ENCODE measurements around the gene PCDH9. TPM values are rescaled to one million over a fixed set of nuclear protein-coding genes. Genes with fewer than 3 reads are reported as not detected.

Gene PCDH9
- total RNA-seq, 4 donors from 2014 or later = 2.8 to 22.4 (median 12.9) TPM

DNA sequence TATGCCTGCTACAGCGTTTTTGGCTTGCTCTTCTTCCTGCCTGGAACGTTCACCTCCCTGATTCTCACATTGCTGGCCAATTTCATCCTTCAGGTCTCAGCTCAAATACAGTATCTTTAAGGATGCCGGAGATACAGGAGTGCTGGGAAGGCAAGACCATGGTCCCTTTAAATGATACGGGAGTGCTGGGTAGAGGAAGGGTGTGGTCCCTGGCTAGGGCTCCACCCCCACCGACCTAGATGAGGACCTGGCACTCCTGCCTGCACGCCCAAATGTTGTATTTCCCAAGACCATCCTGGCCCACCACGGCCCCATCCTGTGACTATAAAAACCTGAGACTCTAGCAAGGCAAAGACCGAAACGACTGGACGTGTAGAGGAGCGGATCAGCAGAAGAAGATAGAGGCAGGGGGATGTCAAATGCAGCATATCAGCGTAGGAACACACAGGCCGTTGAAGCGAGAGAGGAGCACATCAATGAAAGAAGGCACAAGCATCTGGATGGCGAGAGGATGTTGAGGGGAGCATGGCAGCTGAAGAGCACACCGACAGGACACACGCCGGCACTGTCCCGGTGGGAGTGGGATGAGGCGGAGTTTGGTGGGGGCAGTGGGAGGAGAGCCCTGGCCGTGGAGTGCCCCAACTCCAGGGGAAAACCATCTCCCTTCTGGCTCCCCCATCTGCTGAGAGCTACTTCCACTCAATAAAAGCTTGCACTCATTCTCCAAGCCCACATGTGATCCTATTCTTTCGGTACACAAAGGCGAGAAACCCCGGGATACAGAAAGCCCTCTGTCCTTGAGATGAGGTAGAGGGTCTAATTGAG lies 74.0 kb downstream of the PCDH9 start:
- DNase-seq = no peak
- Histone ChIP-seq H3K27me3 (no peaks in the 10 kb centered on the region), H3K4me3 (replicated peaks in 1 of 3) (no peak overlapping the region), H3K9me3 (no peaks in the 10 kb centered on the region), H3K36me3 (no peaks in the 10 kb centered on the region), H3K27ac (no peak overlapping the region), H3K4me1 (no peaks in the 10 kb centered on the region)
- intact Hi-C loops (cut with DNase I) = no loop called here
- WGBS, 2 donors = 87% methylated on average over 24 of the region's 24 CpGs
- TF ChIP-seq POLR2A (IDR thresholded peaks at IDR 0.05) = no peak
- TF ChIP-seq, protein P1, sequence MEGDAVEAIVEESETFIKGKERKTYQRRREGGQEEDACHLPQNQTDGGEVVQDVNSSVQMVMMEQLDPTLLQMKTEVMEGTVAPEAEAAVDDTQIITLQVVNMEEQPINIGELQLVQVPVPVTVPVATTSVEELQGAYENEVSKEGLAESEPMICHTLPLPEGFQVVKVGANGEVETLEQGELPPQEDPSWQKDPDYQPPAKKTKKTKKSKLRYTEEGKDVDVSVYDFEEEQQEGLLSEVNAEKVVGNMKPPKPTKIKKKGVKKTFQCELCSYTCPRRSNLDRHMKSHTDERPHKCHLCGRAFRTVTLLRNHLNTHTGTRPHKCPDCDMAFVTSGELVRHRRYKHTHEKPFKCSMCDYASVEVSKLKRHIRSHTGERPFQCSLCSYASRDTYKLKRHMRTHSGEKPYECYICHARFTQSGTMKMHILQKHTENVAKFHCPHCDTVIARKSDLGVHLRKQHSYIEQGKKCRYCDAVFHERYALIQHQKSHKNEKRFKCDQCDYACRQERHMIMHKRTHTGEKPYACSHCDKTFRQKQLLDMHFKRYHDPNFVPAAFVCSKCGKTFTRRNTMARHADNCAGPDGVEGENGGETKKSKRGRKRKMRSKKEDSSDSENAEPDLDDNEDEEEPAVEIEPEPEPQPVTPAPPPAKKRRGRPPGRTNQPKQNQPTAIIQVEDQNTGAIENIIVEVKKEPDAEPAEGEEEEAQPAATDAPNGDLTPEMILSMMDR (IDR thresholded peaks at IDR 0.05) = no peak

DNA sequence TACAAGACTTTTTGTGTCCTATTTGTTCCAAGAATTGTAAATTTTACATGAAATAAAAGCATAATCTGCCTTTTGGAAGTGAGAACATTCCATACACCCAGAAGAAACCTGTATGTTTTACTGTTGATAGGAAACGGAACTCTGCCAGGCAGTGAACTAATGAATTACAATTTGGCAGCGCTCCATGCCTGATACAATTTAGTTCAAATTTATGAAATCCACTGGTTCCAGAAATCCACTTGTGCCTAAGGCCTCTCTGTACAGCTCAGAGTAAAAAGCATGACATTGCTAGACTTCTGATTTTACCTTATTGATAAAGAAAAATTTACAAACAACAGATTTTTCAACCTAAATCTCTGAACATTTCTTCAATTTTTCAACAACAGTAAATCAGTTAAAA lies 78.1 kb downstream of the PCDH9 start:
- DNase-seq = no peak
- no peak for TF ChIP-seq POLR2A (IDR thresholded peaks at IDR 0.05)
- TF ChIP-seq, protein P1 (IDR thresholded peaks at IDR 0.05) = no peak
- Histone ChIP-seq H3K36me3 (no peaks in the 10 kb centered on the region), H3K27me3 (no peaks in the 10 kb centered on the region), H3K27ac (no peak overlapping the region), H3K4me3 (replicated peaks in 1 of 3) (no peak overlapping the region), H3K9me3 (no peaks in the 10 kb centered on the region), H3K4me1 (peaks cover 6 to 8% of the 10 kb centered on the region in 2 donors)
- intact Hi-C loops (cut with DNase I) = no loop called here
- WGBS, 2 donors = 91 to 95% methylated on average over 2 of the region's 2 CpGs

DNA sequence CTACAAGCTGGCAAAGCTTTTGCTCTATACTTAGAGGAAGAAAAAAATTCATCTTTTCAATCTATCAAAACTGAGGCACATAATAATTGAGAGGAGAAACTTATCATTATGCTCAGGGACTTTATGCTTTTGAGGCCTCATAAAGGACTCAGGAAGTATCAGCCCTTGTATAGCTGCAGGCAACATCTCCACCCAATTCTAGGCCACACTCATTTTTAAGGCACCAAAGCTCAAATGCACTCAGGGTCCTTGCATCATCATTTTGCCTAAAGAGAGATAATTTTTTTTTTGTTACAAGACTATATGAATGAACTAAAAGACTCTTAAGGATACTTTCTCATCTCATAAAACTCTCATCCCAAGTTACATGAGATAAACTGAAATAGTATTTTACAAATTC lies 78.5 kb downstream of the PCDH9 start:
- Histone ChIP-seq H3K27me3 (no peaks in the 10 kb centered on the region), H3K36me3 (no peaks in the 10 kb centered on the region)

DNA sequence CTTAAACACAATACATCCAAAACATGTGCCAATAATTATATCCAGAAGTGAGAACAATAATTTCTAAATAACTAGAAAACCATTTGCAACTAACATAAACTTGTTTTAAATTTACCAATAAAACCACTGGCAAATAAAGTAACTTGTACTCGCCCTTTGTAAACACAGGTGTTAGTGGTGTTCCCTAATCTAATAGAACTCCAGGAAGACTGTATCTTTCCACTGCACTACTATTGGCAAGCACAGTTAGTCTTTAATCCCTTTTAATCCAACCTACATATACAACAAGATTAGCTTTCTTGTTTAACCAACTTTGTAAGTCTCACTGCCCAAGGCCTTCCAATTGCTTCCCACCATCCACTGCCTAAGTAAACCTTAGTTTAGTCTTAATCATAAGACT lies 79.5 kb downstream of the PCDH9 start:
- Histone ChIP-seq H3K27ac (no peak overlapping the region), H3K4me3 (replicated peaks in 1 of 3) (no peak overlapping the region), H3K9me3 (no peaks in the 10 kb centered on the region), H3K4me1 (peaks cover 14 to 17% of the 10 kb centered on the region in 2 donors), H3K36me3 (no peaks in the 10 kb centered on the region), H3K27me3 (no peaks in the 10 kb centered on the region)
- no peak for DNase-seq
- TF ChIP-seq, protein P1 (IDR thresholded peaks at IDR 0.05) = no peak
- TF ChIP-seq POLR2A (IDR thresholded peaks at IDR 0.05) = no peak
- 96 to 98% methylated on average over 1 of the region's 1 CpG for WGBS, 2 donors
- intact Hi-C loops (cut with DNase I) = no loop called here

More for the DNA sequence above, 78.5 kb downstream of the PCDH9 start:
- intact Hi-C loops (cut with DNase I) = no loop called here
- peaks cover 10 to 12% of the 10 kb centered on the region in 2 donors for H3K4me1 ChIP-seq
- H3K27ac ChIP-seq = no peak overlapping the region
- TF ChIP-seq POLR2A (IDR thresholded peaks at IDR 0.05) = no peak
- TF ChIP-seq, protein P1 (IDR thresholded peaks at IDR 0.05) = no peak
- no peak for DNase-seq
- H3K4me3 ChIP-seq (replicated peaks in 1 of 3) = no peak overlapping the region
- no peaks in the 10 kb centered on the region for H3K9me3 ChIP-seq

DNA sequence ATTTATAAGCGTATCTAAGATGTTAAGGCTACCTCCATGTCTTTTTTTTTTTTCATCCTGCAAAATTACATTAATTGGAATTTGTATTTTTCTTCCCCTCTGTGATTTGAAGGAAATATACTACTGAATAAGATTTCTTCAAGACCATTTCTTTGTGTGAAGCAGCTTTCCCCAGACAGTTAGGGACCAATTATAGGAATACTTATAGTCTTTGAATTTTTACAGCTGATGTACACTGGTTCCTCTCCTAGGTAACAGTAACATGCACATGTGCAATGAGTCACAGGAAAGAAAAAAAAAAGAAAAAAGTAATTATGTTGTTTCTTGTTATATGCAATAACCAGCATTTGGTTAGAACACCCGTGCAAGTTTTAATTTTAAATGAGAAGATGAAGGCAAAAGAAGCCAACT lies 82.0 kb downstream of the PCDH9 start:
- intact Hi-C loops (cut with DNase I) = no loop called here
- WGBS, 2 donors = 65 to 74% methylated on average over 2 of the region's 2 CpGs

More for the DNA sequence above, 82.0 kb downstream of the PCDH9 start:
- TF ChIP-seq POLR2A (IDR thresholded peaks at IDR 0.05) = no peak
- TF ChIP-seq, protein P1 (IDR thresholded peaks at IDR 0.05) = no peak
- no peaks in the 10 kb centered on the region for H3K9me3 ChIP-seq
- no peak overlapping the region for H3K4me3 ChIP-seq (replicated peaks in 1 of 3)
- H3K27ac ChIP-seq = no peak overlapping the region
- no peak for DNase-seq
- H3K27me3 ChIP-seq = no peaks in the 10 kb centered on the region
- peaks cover 14 to 17% of the 10 kb centered on the region in 2 donors for H3K4me1 ChIP-seq
- no peaks in the 10 kb centered on the region for H3K36me3 ChIP-seq

All from thyroid gland (tissue), 4 donors.